ENCODE measurements around the gene FOXP1. TPM values are rescaled to one million over a fixed set of nuclear protein-coding genes. Genes with fewer than 3 reads are reported as not detected.

FOXP1 gene
- total and polyA plus RNA-seq, 2 of the 8 experiments (the other 6 are each of a cell fraction or from before 2014, with no cell fraction given): 13.9 to 25.4 TPM

DNA sequence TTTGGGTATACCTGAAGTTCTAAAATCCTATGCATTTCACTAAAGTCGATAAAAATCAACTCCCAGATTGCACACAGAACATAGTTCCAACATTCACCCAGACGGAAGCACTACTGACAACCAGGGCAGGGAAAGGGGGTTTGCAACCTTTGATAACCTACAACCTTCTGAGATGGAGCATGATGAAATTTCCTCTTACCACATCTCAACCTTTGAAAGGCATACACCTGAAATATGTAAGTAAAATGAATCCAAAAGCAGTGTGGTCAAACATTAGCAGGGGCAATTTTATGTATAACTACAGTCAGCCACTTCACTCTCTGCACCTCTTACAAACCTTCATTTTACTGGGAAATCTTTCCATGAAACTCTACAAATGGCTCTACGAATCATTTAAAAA, 184.1 kb downstream of the FOXP1 start:
- Histone ChIP-seq H3K18ac (ENCODE audit: extremely low read depth, low read length) (no peak overlapping the region), H3K36me3 (ENCODE audit: control insufficient read depth in 2 of 4, insufficient read depth in 4 of 4, low read length in 3 of 4) (no peaks in the 10 kb centered on the region), H3K4me1 (replicated peaks in 1 of 4; ENCODE audit: control insufficient read depth in 3 of 4, insufficient read depth in 4 of 4, low read length in 3 of 4) (peaks cover 0 to 6% (median 0%) of the 10 kb centered on the region in 4 experiments; a peak in 1 of 7 replicates), H2AFZ (ENCODE audit: low read length) (no peak overlapping the region), H2BK15ac (ENCODE audit: low read length) (no peak overlapping the region), H4K91ac (replicated peaks; ENCODE audit: insufficient read length, low read length) (no peak overlapping the region), H4K20me1 (replicated peaks in 1 of 2; ENCODE audit: control insufficient read depth in 1 of 2, insufficient read depth in 2 of 2, low read length in 2 of 2) (no peaks in the 10 kb centered on the region), H2BK12ac (ENCODE audit: low read depth, low read length) (no peak overlapping the region), H3K9me3 (ENCODE audit: insufficient read depth in 2 of 2, low read depth in 1 of 2, low read length in 1 of 2) (no peaks in the 10 kb centered on the region), H2BK5ac (ENCODE audit: low read depth, low read length) (no peak overlapping the region), H3K27ac (ENCODE audit: low read depth, low read length) (no peak overlapping the region), H4K8ac (ENCODE audit: extremely low read depth, insufficient read depth, low read length) (no peak overlapping the region), H2AK5ac (ENCODE audit: low read depth, low read length) (no peak overlapping the region), H3K4ac (replicated peaks; ENCODE audit: insufficient read length, low read depth, low read length) (no peak overlapping the region), H3K14ac (ENCODE audit: insufficient read length) (no peak overlapping the region), H4K5ac (ENCODE audit: insufficient read length, low read depth, low read length) (no peak overlapping the region), H3K23ac (ENCODE audit: insufficient read length) (no peak overlapping the region), H2BK20ac (ENCODE audit: low read length) (no peak overlapping the region), H3K9ac (replicated peaks in 1 of 4; ENCODE audit: extremely low read depth in 1 of 4, low read depth in 3 of 4, low read length in 3 of 4) (no peak overlapping the region), H3K27me3 (replicated peaks in 1 of 4; ENCODE audit: control insufficient read depth in 3 of 4, extremely low read depth in 1 of 4, insufficient read depth in 3 of 4, low read length in 3 of 4) (no peaks in the 10 kb centered on the region), H2BK120ac (replicated peaks; ENCODE audit: low read depth, low read length) (no peak overlapping the region), H3K23me2 (ENCODE audit: low read depth, low read length) (no peaks in the 10 kb centered on the region), H3K4me2 (ENCODE audit: insufficient read depth in 1 of 2, low read depth in 2 of 2, low read length in 2 of 2) (no peak overlapping the region), H3K79me2 (ENCODE audit: control insufficient read depth in 1 of 2, insufficient read depth in 2 of 2, low read length in 2 of 2) (no peaks in the 10 kb centered on the region), H3K4me3 (ENCODE audit: extremely low read depth in 1 of 4, insufficient read depth in 2 of 4, low read depth in 3 of 4, low read length in 4 of 4) (no peak overlapping the region), H3K79me1 (ENCODE audit: low read depth, low read length) (no peaks in the 10 kb centered on the region), H3K56ac (replicated peaks; ENCODE audit: insufficient read length, low read depth, low read length) (no peak overlapping the region)
- FAIRE-seq (no peak), DNase-seq (ENCODE audit: low read depth in 1 of 2, low spot score in 2 of 2) (no peak)
- WGBS, 2 experiments (ENCODE audit: extremely low coverage in 1 of 2, insufficient coverage in 1 of 2, insufficient read length in 1 of 2, insufficient replicate concordance in 2 of 2, low coverage in 1 of 2, low lambda C conversion rate in 2 of 2, missing lambda C conversion rate in 1 of 2): 92% methylated on average over 3 of the region's 3 CpGs; no CpG with 5 or more reads in 1 of the 2 experiments
- TF ChIP-seq SP4 (IDR thresholded peaks at IDR 0.05; ENCODE audit: low read length) (no peak), YY1 (IDR thresholded peaks at IDR 0.05; ENCODE audit: low read depth, low read length) (no peak)
- ChIA-PET CTCF (ENCODE audit: partially characterized antibody) (interaction anchor here (0.7 to 2.7 kb wide), 3 partner anchors 11 to 109 kb away, joined by 3 to 16 read pairs (median 3); no protein-coding TSS in a partner anchor), POLR2A (ENCODE audit: partially characterized antibody) (no interaction called here)

Data from H1 (cell line).